ENCODE results near the gene GASK1A. TPM values are rescaled to one million over a fixed set of nuclear protein-coding genes. Genes with fewer than 3 reads are reported as not detected.

GASK1A gene
- total and polyA plus RNA-seq, 2 of the 4 experiments (the other 2 are of a cell fraction), result 0.18 to 0.19 TPM

DNA sequence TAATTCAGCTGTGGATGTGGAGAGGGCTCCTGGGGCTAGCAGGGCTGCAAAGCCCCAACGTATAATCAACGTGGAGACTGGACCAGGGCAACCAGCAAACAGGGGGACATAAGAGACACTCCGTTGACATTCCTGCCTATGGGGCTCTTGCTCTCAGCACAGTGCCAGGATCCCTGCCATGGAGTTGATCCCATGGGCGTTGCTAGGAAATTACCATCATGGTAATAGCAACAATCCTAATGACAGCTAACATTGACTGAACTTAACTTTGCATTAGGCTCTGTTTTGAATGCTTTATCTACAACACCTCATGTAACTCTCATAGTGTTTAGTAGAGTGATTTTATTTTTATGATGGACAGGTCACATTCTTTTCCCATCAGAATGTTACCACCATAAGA, 16.9 kb downstream of the GASK1A start:
- Histone ChIP-seq H3K9me3 (ENCODE audit: control insufficient read depth, insufficient read depth, low read length) (no peaks in the 10 kb centered on the region), H3K79me1 (ENCODE audit: low read depth in 1 of 2, low read length in 2 of 2) (no peaks in the 10 kb centered on the region), H4K5ac (ENCODE audit: low read depth, low read length) (no peak overlapping the region), H3K4me3 (ENCODE audit: insufficient read depth, low read depth, low read length) (no peak overlapping the region), H3K27ac (ENCODE audit: insufficient read depth, low read length) (no peak overlapping the region), H2BK5ac (ENCODE audit: low read depth, low read length, poor library complexity, severe bottlenecking) (no peak overlapping the region), H3K4me1 (ENCODE audit: control insufficient read depth, insufficient read depth, low read length) (peaks cover 2% of the 10 kb centered on the region; the same call in 1 of the 2 replicates), H2AK9ac (replicated peaks; ENCODE audit: low read depth, low read length, poor library complexity) (no peak overlapping the region), H4K8ac (ENCODE audit: low read depth in 2 of 2, low read length in 2 of 2) (no peak overlapping the region), H4K91ac (ENCODE audit: insufficient read depth, low read depth, low read length) (no peak overlapping the region), H2BK120ac (ENCODE audit: low read depth, low read length) (no peak overlapping the region), H3K18ac (ENCODE audit: low read depth, low read length) (no peak overlapping the region), H2BK20ac (ENCODE audit: low read depth, low read length) (no peak overlapping the region), H3K9me1 (ENCODE audit: insufficient read depth, low read length) (no peaks in the 10 kb centered on the region), H2BK15ac (ENCODE audit: low read depth, low read length) (no peak overlapping the region), H3K27me3 (ENCODE audit: control insufficient read depth, insufficient read depth, low read length) (no peaks in the 10 kb centered on the region; the same call in 1 of the 2 replicates), H3K23ac (ENCODE audit: low read depth, low read length) (no peak overlapping the region), H2AK5ac (ENCODE audit: low read depth, low read length) (no peak overlapping the region), H3K56ac (ENCODE audit: extremely low read depth, insufficient read depth, low read length) (no peak overlapping the region), H3K4me2 (ENCODE audit: low read depth, low read length) (no peak overlapping the region), H2AFZ (replicated peaks; ENCODE audit: low read length, poor library complexity) (no peak overlapping the region), H3K9ac (ENCODE audit: low read depth, low read length) (no peak overlapping the region), H3K36me3 (ENCODE audit: control insufficient read depth, insufficient read depth, low read length) (no peaks in the 10 kb centered on the region), H3K14ac (replicated peaks; ENCODE audit: low read depth, low read length) (no peak overlapping the region), H4K20me1 (ENCODE audit: insufficient read depth, low read length) (no peaks in the 10 kb centered on the region), H3K4ac (ENCODE audit: low read depth, low read length) (no peak overlapping the region)
- no TSS peak for BruUV-seq (replicated peaks)
- dilution Hi-C loops (cut with HindIII; ENCODE audit: low sequenced_read_pairs, unreplicated experiment) (no loop called here), intact Hi-C loops (cut with micrococcal nuclease) (no loop called here), in situ Hi-C loops (cut with MboI; ENCODE audit: low sequenced_read_pairs) (no loop called here)
- ATAC-seq (ENCODE audit: low read depth) (no peak), DNase-seq (no peak)
- 67% methylated on average over 1 of the region's 4 CpGs; no CpG with 5 or more reads in 1 of the 2 experiments for WGBS, 2 experiments (ENCODE audit: extremely low coverage in 2 of 2, insufficient read length in 1 of 2)
- no peak for TF ChIP-seq MXI1 (IDR thresholded peaks at IDR 0.05; ENCODE audit: borderline replicate concordance, low read depth, low read length)
- no peak for TF ChIP-seq RFX5 (IDR thresholded peaks at IDR 0.05; ENCODE audit: low read depth, low read length)
- no peak for TF ChIP-seq BHLHE40 (IDR thresholded peaks at IDR 0.05; ENCODE audit: low read depth, low read length)
- no peak for TF ChIP-seq MAFK (IDR thresholded peaks at IDR 0.05; ENCODE audit: low read depth, low read length)
- ChIA-PET POLR2A (ENCODE audit: unreplicated experiment) (no interaction called here), CTCF (no interaction called here)

All from IMR-90 (cell line).